CD4-positive, alpha-beta T cell treated with Interleukin-15 for 4 hours (primary cell): ENCODE data around the gene SPOCD1.

Experiments
- DNase-seq: peaks from one replicate; pipeline ENCODE4 v3.0.0-alpha.2; 2020; ENCODE audit warnings: low spot score

SPOCD1 gene

GRCh38 chr1:31787261-31787660, 28.6 kb downstream of the SPOCD1 start:
- DNase-seq, result no peak

DNA sequence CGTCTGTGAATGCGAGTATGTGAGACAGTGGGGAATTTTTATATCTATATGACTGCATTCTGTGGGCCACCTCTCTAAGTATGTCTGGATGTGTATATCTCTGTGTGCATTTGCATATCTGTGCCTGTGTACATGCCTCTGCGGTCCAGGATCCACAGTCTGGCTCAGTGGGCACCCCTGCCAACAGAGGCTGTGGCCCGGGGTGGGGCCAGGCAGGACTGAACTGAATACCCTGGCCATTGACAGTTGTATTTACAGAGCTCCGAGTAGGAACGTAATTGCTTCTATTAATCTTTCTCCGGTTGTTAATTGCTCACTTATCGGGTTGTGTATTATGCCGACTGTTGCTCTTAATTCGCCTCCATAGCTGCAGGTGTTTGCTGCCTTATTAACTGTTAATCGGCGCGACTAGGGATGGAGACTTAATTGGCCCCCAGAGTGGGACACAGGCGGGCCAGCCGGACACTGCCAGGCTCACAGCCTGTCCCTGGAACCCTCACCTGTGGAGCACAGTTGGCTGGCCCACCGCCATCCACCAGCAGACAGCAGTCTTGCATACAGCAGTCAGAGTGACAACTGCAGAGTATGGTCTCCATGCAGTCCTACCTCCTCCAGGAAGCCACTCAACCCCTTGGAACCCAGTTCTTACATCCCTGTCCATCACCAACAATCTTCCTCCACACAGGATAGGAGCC, 29.3 kb downstream of the SPOCD1 start:
- no peak for DNase-seq

- no peak for DNase-seq
Measured at GRCh38 chr1:31785947-31786290, 29.9 kb downstream of the SPOCD1 start.

GRCh38 chr1:31785020-31785946, 30.5 kb downstream of the SPOCD1 start:
- no peak for DNase-seq

- DNase-seq, result no peak
Measured at GRCh38 chr1:31784356-31785019, 31.3 kb downstream of the SPOCD1 start.

DNA sequence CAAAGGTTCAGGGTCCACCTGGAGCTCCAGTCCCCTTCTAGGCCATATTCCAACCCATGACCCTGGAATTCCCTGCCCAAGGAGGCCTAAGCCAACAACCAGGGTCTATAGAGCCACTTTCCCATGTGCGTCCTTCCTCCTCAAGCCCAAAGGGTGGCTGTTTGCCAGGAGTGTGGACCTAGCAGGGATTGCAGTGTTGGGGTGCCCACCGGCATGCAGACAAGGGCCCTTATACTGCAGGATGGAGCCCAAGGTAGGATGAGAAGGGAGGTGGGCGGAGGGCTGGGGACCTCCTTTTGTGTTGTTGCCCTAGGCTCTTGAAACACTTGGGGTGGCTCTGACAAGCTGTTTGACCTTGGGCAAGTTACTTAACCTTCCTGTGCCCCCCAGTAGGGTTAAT, 32.0 kb downstream of the SPOCD1 start:
- DNase-seq, result no peak

DNA sequence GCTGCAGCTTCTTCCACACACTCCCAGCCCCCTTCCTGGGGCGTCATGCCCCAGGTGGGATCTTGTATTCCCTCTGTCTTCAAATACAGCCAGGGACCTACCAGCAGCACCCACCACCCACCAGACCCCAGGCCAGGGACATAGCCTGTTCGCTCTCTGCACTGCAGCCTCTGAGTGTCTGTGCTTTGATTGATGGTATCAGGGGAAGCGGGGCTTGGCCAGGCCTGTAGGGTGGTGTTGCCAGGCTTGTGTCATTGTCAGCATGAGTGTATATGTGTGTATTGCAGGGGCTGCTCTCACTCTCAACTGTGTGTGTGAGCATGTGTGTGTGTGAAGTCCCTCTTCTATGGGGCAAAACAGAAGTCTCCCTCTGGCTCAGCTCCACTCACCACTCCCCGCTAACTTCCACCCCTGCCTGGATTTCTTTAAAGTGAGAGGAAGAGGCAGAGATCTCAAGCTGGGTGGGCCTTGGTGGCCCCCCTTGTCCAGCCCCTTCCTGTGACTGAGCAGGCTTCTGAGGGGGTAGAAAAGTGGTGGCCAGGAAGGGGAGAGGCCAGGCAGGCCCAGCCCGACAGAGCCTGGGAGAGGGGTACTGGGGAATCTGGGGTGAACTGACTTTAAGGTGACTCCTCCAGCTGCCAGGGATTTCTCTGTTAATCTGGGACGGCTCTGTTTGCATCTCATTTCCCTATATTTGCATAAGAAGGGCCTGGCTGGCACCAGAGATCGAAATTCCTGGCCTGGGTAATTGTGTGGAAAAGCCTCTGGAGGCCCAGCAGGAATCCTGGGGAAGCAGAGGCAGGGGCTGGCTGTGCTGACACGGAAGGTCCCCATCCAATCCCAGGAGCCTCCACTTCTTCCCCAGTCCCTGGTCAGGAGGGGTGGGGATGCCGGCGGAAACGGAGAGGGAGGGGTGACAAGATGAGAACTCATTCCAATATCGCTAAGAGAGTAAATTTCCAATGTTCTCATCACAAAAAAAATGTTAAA, 33.1 kb downstream of the SPOCD1 start:
- no peak for DNase-seq

- no peak for DNase-seq
Measured at GRCh38 chr1:31781756-31782371, 34.0 kb downstream of the SPOCD1 start.

DNA sequence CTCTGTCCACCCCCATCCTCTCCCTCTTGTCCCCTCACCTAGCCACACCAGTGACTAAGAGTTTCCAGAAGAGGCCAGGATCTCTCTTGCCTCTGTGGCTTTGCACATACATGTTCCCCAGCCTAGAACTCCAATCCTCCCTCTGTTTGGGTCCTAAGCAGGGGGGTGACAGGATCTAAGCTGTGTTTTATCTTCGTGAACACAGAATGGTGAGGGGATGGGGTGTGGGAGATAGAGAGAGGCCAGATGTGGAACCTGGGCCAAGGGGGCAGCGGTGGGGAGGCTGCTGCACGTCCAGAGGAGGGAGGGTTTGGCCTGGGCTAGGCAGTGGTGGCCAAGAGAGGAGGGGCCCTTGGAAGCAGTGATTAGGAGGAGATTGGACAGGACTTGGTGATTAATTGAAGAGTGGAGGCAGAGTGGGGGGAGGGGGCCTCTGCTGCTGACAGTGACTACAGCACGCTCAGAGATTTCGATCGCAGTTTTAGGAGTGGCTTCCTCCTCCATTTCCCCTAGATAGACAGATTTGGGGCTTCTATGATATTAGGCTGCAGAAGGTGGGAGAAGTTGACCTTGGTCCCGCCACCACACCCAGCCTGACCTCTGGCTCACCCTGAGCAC, 34.6 kb downstream of the SPOCD1 start:
- no peak for DNase-seq

DNA sequence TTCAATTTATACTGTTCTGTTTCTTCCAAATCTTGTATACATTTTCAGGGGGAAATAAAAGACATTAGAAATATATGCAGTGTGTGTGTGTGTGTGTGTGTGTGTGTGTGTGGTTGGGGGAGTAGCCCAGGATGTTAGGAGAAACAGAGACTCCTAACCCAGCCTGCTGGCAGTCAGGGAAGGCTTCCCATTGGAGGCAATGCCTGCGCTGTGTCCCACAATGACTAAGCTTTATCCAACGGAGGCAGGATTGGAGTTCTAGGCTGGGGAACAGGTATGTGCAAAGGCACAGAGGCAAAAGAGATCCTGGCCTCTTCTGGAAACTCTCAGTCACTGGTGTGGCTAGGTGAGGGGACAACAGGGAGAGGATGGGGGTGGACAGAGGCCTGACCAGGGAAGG, 35.2 kb downstream of the SPOCD1 start:
- DNase-seq, result no peak

- no peak for DNase-seq
Measured at GRCh38 chr1:31779687-31780086, 36.1 kb downstream of the SPOCD1 start.

DNA sequence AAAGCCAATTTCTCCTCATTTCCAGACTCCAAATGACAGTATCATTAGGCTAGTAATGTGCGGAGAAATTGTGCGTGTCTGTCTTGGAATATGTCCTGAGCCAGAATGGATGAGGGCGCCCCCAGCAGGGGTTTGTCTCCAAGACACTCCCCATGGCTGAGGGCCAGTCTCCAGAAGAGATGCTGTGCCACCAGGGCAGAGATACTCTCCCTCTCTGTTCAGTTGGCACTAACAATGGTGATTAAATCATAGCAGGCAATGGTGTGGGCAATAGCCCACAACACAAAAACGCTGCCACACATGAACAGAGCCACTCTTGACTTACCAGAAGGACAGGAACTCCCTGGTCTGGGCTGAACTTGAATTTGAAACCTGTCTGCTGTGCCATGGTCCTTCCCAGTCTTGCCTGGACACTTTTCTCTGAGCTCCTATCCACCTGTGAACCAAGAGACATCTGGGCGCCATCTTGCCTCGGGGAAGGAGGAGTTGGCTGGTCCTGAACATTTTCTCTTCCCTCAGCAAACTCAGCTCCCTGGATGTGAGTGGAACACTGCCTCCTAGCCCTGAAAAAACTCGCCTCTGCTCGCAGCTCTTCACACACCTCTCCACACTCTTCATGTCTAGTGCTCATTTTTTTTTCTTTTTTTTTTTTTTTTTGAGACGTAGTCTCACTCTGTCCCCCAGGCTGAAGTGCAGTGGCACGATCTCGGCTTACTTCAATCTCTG, 36.9 kb downstream of the SPOCD1 start:
- DNase-seq, result no peak

- no peak for DNase-seq
Measured at GRCh38 chr1:31776516-31776915, 39.3 kb downstream of the SPOCD1 start.

DNA sequence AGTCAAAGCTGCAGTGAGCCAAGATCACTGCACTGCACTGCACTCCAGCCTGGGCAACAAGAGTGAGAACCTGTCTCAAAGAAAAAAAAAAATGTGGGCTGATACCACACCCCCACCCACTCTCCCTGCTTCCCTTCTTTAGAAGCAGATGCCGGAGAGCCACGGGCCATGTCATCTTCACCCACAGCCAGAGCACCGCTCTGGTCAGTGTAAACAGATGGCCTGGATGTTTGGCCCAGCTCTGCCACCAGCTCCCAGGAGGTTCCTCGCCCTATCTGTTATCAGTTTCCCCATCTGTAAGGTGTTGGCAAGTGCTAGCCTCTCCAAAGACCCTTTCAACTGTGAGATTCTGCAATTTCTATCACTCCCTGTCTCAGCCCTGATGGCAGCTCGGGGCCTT, 39.8 kb downstream of the SPOCD1 start:
- DNase-seq, result no peak

DNA sequence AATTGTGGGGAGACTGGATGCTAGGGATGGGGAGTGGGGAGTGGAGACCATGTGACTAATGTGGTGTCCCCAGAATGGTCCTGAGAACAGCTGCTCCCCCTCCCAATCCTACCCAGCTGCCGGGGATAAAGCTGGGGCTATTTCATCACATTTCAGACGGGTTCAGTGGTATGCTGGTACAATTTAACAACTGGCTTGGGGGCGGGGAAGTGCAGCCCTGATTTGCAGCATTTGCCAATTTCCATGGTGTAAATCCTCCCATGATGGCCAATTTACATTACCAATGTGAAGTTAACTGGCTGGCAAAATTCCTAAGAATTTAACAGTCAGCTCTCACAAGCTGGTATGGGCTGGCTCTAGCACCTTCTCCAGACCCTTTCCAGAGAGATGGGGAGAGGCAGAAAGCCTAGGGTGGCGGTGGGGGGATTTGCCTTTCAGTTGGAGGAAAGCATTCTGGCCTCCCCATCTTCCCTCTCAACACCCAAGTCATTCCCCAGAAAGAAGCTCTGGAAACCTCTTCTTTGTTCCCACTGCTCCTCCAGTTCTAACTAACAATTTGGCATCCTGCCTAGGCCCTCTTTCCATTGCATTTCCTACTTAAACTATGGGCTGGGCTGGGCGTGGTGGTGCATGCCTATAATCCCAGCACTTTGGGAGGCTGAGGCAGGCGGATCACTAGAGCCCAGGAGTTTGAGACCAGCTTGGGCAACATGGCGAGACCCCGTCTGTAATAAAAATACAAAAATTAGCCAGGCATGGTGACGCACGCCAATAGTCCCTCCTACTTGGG, 40.4 kb downstream of the SPOCD1 start:
- no peak for DNase-seq

DNA sequence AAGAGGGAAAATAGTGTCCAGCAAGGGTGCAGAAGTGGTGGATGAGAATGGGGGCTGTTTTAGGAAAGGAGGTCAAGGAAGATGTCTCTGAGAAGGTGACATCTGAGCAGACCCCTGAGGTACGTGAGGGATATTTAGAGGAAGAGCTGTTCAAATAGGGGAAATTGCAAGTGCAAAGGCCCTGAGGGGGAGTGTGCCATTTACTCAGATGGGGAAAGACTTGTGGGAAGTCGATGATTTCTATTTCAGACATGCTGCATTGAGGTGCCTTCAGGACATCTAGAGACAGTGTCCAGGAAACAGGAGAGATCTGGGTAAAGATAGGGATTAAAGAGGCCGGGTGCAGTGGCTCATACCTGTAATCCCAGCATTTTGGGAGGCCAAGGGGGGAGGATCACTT, 41.3 kb downstream of the SPOCD1 start:
- no peak for DNase-seq

DNA sequence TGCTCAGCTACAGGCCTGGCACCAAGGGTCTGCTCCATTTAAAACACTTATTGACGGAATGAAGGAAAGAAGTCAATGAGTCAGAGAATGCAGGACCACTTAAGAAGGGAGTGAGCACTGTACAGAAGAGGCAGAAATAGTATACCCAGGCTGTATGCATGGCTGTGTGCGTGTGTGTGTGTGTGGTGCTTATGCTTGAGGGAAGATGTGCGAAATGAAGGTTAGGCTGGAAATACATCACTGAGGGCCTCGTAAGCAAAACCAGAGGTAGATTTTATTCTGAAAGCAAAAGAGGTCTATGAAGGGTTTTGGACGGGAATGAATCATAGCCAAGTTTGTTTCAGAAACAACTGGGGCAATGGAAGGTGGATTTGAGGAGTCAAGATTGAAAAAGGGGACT, 42.0 kb downstream of the SPOCD1 start:
- DNase-seq, result no peak

GRCh38 chr1:31772669-31773248, 43.1 kb downstream of the SPOCD1 start:
- no peak for DNase-seq
